HG03159 (cell line): ENCODE results near the gene STK35.
"Not testable (repeated sequence)": the region's sequence is repeated elsewhere in the genome, so short reads cannot be mapped to it uniquely, and the experiment has no call there.

Experiments
- ATAC-seq: cut with Tn5 transposase; IDR thresholded peaks from one replicate; pipeline ENCODE4 v1.9.1; 2021; ENCODE audit warnings: mild to moderate bottlenecking, moderate library complexity; ENCODE audit not compliant: unreplicated experiment

STK35 gene

GRCh38 chr20:2156224-2156623, 54.6 kb downstream of the STK35 start:
- ATAC-seq: no peak

- ATAC-seq: no peak
These were observed 55.3 kb downstream of the STK35 start for GRCh38 chr20:2156666-2157624.

DNA sequence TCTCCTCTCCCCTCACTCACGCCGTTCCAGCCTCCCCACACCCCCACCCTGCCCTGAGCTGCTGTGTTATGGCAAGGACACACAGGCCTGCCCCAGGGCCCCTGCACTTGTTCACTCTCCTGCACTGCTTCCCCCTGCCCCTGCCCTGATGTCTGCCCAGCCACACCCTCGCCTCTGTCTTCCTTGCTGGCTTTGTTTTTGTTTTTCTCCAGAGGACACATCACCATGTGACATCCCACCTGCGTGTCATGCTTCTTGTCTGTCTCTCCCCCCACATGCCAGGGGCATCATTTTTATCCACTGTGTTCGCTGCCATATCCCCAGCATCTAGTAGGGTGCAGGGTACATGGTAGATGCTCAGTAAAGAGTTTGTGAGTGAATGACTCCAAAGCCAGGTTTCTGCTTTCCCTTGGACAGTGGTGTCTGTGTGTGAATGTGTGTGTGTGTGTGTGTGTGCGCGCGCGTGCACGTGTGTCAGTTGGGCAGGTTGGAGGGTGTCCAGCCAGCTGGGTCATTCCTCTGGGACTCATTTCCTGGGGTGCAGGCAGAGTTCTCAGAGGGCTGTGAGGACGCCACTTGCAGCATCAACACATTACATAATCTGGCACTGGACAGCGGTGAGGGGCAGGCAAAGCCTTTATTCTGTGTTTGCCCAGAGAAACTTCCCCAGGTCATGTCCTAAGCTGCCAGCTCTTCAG, 60.6 kb downstream of the STK35 start:
- no peak for ATAC-seq

DNA sequence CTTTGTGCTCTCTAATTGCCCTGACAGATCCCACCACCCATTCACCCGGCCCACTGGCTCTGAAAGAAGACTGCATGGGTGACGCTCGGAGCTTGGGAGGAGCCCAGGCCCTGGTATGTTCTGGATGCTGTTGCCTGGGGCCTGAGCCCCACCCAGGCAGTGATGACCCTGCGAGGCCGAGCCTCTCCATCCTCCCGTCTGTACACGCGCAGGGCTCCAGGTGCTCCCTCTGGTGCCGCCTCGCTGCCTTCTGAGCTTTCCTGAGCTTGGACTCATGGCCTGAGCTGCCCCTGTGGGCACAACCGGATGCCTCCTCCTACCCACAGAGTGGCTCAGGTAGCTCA, 61.2 kb downstream of the STK35 start:
- no peak for ATAC-seq

GRCh38 chr20:2163312-2163711, 61.7 kb downstream of the STK35 start:
- no peak for ATAC-seq

DNA sequence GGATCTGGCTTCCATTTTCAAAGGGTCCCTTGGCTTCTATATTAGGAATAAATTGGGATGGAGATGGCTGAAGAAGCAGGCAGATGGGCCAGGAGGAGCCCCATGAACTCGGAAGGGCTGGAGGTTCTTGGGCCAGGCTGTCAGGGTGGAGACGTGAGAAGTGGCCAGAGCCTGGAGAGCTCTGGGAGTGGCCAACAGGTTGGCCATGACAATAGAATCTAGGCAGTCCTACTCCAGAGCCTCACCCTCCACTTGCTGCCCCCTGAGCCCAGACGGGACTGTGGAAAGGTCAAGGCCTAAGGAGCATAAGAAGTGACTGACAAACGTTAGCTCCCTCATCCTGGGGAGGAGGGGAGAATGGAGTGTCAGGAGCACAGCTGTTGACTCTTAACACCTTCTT, 62.1 kb downstream of the STK35 start:
- ATAC-seq: no peak

- no peak for ATAC-seq
These were observed 62.8 kb downstream of the STK35 start for GRCh38 chr20:2164421-2164820.

DNA sequence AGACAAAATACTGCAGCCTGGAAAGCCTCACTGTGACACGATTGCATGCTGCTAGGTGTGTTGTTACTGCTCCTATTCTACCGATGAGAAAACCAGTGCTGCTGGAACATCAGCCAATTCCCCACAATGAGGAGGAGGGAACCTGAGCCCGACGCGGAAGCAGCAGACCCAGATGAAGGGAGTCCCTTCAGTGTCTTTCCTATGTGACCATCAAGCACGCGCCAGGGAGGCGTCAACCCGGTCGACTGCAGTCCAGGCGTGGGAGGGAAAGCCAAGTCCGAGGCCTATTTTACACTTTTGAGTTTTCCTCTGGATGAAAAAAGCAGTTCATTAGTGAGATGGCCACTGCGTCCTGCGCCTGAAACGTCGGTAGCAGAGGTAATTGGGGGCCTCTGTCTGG, 63.3 kb downstream of the STK35 start:
- ATAC-seq: no peak

GRCh38 chr20:2165871-2166270, 64.2 kb downstream of the STK35 start:
- ATAC-seq: no peak

DNA sequence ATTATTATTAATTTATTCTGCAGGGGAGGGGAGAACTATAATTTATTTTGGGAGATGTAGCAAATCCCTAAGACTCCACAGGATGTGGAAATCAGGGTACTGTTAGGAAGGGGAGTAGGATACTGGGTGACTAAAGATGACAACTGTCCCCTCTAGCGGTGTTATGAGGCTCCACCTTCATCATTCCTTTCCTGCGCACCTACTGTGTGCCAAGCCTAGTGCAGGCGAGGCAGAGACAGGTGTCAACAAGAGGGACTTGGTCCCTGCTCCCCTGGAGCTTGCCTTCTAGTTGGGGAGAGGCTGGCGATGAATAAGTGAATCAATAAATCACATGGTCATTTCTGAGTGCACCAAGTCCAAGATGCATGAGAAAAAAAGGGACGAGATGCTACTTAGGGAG, 65.5 kb downstream of the STK35 start:
- ATAC-seq: no peak

DNA sequence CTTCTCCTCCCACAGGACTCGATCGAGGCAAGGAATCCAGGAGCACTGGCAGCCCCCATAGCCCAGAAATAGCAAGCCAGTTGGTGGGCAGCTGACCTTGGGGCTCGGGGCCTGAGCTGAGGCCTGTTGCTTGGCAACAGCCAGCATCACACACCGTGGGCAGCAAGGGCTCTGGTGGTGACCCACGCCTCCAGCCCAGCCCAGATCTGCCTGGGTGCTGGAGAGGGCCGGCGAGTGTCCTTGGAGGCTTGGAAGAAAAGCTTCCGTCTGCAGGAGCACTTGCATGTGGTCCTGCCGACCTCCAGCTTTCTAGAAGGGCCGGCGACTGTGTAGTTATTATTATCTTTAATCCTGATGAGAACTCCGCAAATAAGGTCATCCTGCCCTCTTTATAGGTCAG, 67.3 kb downstream of the STK35 start:
- no peak for ATAC-seq

- no peak for ATAC-seq
These were observed 67.9 kb downstream of the STK35 start for GRCh38 chr20:2169456-2170088.

DNA sequence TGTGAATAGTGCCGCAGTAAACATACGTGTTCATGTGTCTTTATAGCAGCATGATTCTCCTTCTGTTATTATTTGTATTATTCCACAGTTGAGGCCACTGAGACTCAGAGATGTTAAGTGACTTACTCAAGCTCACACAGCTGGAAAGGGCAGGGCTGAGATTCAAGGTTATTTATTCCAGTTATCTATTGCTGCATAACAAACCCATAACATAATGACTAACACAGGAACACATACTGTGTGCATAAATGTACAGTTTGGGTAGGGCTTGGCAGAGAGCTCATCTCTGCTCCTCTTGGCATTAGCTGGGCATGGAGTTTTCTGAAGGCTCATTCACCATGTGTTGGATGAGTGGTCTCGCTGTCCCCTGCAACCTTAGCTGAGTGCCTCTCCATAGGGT, 68.8 kb downstream of the STK35 start:
- ATAC-seq: no peak

DNA sequence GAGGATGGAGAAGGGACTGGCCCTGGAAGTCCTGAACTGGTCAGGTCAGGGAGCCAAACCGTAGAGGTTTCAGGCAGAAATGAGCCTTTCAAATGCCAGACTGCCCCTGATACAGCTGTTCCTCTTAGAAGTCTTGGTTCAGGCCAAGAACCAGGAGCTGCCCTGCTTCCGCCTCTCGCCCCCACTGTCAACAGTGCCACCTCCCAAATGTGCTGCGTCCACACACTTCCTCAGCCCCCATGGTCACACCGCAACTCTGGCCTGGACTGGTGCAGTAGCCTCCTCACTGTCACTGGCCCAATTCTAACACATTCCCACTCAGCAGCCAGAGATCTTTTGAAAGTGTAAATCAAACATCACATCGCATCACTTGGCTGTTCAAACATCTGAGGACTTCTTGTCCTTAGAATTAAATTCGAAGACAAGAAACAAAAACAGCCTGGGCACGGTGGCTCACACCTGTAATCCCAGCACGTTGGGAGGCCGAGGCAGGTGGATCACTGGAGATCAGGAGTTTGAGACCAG, 69.7 kb downstream of the STK35 start:
- no peak for ATAC-seq

DNA sequence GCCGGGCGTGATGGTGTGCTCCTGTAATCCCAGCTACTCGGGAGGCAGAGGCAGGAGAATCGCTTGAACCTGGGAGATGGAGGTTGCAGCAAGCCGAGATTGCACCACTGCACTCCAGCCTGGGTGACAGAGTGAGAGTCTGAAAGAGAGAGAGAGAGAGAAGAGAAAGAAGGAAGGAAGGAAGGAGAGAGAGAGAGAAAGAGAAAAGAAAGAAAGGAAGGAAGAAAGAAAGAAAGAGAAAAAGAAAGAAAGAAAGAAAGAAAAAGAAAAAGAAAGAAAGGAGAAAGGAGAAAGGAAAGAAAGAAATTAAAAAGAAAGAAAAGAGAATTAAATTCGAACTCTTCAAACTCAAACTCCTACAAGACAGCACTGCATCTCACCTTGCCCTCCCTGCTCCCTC, 70.2 kb downstream of the STK35 start:
- not testable (repeated sequence) for ATAC-seq

GRCh38 chr20:2172305-2173175, 70.9 kb downstream of the STK35 start:
- no peak for ATAC-seq

DNA sequence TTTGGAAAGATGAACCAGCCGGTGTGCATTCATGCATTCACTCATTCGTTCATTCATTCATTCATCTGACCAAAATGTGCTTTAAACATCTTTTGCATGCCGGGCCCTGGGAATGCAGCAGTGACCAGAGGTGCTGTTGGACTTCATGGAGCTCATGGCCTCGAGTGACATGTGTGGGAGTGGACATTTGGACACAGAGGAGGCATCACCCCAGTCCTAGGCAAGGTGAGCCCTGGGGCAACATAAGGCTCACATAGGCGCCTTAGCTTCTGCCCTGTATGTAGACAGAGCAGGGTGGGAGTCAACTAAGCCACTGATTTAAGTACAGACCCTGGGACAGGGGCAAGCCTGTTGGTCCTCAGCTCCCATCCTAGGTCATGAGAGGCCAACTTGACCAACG, 71.6 kb downstream of the STK35 start:
- no peak for ATAC-seq

GRCh38 chr20:2174067-2174466, 72.4 kb downstream of the STK35 start:
- no peak for ATAC-seq

DNA sequence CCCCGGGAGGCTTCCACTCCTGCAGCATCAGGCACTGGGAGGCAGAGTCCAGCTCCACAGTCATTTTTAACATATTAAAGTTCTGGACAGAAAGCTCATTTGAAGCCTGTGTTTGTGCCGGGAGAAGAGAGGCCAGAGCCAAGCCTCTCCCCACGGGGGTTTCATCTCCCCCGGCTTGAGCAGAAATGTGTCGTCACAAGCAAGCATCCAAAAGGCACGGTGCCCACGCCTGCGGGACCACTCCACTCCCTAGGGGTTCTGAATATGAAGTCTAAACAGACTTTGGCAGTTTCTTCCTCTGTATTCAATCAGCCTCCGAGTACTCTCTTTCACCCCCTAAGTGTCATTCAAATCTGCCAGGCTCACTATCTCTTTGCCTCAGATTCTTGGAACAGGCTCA, 75.3 kb downstream of the STK35 start:
- no peak for ATAC-seq

DNA sequence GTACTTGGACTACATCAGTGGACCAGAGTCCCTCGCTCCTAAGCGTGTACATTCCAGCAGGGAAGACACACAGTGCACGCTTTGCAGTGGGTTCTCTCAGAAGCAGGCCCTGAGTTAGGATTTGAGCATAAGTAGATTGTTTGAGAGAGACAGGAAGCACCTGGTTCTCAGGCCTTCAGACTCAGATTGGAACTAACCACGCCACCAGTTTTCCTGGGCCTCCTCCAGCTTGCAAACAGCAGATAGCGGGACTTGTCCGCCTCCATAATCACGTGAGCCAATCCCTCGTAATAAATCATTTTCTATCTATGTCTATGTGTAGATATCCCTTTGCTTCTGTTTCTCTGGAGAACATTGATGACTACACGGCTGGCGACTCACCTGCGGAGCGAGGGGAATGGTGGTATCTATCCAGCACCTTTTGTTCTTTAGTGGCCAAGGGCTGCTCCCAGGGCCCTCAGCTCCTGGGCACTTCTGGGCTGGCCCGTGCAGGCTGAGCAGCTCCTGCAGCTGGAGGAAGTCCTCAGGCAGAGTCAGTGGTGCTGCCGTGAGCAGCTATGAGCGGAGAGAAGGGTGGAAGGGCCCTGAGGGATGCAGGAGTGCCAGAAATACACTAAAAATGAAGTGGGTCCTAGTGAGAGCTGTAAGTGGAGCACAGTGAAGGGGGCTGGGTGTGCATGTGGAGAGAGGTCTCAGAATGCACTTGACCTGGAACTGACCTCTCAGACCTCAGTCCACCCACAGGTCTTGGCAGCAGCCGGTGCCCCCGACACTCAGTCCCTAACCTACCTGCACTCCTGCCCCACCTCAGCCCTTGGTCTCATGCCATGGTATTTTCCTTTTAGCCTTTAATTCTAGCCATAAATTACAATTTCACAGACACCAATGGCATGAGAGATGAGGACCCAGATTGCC, 76.9 kb downstream of the STK35 start:
- ATAC-seq: no peak
